ENCODE results near the gene SIGLEC12.
A peak's percentile ranks its signal among the peaks of the same experiment; 100 is the strongest.
"Not testable (repeated sequence)": the region's sequence is repeated elsewhere in the genome, so short reads cannot be mapped to it uniquely, and the experiment has no call there.

Gene SIGLEC12

DNA sequence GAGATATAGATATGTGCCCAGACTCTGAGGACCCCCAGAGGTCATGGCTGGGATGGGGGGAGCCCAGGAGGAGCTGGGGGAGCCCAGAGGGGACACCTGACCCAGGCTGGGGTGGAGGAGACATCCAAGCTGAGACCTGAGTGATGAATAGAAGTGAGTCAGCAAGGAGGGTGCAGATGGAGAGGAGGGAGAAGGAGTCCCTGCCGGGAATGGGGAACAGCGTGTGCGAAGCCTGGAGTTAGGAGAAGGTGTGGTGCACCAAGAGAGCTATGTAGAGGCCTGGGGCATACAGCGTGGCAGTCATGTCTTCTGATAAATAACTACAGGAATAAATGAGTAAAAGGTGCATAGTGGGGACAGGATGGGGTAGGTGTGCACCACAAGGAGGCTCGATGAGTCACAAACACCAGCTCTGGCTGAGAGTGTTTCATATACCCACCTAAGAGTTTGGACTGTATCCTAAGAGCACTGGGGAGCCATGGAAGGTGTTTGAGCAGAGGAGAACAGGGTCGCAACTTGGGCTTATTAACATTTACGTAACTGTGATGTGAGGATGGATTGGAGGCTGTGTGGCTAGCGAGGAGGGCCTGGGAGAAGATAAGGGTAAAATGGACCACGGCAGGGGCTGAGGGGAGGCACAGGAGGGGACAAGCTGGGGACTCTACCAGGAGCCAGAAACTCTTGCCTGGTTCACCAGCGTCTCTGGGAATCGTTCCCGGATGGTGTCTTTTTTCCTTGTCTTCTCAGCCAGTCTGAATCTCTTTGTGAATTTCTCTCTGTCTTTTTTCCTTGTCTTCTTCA lies 21.9 kb downstream of the SIGLEC12 start:
- no peak for DNase-seq

DNA sequence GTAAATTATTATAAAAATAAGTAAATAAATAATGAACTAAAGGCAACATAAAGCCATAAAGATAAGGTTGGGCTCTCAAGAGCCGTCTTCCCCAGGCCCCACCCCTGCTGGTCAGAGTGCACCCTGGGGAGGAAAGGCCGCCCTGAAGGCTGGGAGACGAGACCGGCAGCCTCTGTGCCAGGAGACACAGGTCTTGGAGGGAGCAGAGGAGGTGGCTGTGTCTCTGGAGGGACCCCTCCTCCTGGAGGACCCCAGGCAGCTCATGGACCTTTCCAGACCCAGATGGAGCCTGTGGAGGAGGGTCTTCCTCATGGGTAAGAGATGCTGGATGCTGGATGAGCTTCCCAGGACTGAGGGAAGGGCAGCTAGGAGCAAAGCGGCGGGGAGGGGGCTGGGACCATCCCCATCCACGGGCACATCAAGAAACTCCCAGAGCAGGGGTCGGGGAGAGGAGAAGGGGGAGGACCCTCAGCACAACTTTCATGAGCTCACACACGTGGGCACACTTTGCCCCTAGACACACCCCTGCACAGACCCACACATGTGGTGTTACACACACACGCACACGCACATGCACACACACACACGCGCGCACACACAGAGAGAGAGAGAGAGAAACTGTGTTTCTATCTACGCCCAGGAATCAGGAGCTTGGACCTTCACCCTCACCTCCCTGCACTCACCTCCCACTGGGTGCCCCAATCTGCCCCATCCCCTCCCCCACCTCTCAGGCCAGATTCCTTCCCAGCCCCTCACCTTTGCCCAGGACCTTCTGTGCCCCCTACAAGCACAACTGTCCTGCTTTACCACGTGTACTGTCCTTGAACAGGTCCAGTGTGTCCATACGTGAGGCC lies 23.0 kb downstream of the SIGLEC12 start, which contains the start of gene CEACAM18:
CEACAM18 (plus strand) TSS at position 159 of the 854 bp plus-strand sequence.
- DNase-seq: no peak

DNA sequence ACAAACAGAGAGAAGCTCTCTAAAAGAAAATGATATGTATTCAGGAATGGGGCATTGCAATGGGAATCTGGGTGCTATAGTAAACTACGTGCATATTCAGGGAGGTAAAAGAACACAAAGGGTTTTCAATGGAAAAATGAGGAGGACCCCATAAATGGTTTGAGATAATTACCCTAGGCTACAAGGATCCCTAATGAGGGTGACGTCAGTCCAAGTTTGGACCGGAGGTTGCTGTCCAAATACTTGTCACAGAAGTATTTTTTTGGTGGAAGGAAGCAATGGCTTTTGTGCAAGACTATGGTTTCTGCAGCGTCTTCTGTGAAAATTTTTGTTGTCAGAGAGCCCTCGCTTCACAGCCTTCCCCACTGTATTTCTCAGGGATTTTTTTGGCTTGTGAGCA lies 24.3 kb downstream of the SIGLEC12 start:
- no peak for DNase-seq

DNA sequence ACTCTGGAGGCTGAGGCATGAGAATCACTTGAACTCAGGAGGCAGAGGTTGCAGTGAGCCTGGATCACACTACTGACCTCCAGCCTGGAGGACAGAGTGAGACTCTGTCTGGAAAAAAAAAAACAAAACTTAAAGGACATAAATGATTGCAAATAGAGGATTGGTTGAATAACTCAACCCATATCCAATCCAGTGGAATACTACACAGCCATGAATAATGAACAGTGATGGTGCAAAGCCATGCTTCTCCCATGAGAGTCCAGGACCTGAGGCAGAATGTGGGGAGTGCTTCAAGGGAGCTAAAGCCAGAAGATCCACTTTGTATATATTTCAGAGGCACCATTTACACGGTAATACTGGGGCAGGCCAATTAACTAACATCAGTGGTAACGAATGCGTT lies 25.4 kb downstream of the SIGLEC12 start:
- no peak for DNase-seq

DNA sequence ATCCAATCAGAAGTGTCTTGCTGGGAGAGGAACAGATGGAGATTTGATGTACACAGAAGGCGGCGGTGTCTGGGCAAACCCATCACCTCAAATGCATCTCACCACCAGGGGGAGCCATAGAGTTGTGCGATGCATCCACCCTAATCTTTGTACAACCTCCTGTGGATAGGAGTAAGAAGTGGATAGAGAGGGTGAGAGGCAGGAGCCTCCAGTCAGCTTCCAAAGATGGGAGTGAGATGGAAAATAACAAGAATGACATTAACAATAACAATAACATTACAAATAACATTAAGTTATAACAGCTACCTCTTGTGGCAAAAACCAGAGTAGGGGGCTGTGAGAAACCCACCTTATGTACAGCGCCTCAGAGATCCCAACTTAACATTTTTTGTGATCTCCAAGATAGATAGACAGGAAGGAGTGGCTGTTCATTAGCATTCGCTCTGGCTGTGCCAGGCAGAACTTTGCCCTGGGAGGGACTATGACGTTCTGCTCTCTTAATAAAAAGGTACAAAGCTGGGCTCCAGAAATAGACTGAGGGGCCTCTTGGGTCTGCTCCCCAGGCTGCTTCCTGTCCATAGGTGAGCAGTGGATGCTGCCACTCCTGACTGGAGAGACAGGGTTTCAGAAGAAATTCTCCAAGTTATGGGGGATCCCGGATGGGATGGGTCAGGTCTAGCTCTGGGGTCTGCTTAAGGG lies 28.4 kb downstream of the SIGLEC12 start:
- peak; percentile 77 for DNase-seq

DNA sequence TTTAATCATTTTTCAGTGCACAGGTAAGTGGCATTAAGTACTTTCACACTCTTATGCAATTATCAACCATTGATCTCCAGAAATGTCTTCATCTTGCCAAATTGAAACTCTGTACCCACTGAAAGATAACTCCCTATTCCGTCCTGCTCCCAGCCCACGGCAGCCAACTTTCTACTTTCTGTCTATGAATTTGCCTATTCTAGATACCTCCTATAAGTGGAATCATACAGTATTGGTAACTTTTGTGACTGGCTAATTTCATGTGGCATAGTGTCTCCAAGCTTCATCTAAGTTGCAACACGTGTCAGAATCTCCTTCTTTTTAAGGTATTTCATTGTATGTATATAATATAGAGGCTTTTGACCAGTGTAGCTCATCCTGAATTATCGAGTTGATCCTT lies 29.0 kb downstream of the SIGLEC12 start:
- DNase-seq: no peak

DNA sequence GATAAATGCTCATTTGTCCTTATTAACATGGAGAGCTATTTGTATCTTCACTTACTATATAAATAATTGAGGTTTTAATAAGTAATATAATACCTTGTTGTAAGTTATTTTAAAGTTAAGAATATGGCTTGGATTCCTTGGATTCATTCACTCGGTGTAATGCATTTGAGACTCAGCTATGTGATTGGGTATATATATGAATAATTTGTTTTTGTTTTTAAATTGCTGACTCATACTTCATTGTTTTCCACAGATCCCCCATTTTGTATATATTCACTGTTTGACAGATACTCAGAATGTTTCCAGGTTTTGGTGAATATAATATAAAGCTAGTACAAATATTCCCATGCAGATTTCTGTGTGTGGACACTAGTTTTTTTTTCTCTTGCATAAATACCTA lies 30.1 kb downstream of the SIGLEC12 start:
- no peak for DNase-seq

DNA sequence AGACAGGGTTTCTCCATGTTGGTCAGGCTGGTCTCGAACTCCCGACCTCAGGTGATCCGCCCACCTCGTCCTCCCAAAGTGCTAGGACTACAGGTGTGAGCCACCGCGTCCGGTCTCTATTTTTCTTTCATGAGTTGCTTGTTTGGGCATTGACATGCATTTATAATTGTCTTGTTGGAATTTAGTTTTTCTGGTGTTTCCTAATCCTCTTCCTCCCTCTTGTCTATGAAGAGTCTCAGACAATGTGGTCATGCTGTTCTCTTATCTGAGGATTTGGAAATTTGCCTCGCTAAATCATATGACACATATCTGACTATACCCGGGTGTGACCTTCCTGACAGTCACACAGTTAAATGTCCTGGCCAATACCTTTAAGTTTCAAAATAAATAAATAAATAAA lies 30.6 kb downstream of the SIGLEC12 start:
- DNase-seq: no peak

DNA sequence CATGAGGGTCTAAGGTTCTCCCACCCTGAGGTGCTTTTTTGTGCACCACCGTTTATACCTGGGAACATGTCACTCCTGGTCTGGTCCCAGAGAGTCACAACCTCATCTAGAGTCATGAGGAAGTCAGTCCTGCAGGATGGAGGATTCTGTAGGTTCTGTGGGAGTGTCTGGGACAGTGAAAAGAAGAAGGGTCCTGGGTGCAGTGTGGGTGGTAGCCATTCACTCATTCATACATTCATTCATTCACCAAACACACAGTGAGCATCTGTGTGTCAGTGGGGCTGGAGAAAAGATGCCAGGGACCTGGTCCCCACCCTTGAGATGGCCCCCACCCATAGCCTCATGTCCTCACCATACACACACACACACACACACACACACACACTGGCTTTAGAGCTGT lies 32.0 kb downstream of the SIGLEC12 start:
- DNase-seq: no peak

DNA sequence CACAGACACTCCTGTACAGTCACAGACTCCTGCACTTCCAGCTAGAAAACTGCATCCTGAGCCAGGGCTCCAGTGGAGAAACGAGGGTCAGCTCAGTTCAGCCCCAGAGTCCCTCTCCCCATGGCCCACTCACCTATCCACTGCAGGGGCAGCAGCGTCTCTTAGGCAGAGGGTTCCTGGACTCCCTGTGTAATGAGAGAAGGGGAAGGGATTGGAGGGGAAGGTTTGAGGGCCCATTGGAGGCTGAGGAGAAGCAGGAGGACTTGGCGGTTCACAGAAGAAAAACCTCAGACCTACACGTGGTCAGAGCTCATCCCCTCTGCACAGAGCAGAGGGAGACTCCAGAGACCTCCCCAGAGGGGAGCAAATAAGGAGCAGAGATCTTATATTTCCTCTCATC lies 32.4 kb downstream of the SIGLEC12 start:
- no peak for DNase-seq

DNA sequence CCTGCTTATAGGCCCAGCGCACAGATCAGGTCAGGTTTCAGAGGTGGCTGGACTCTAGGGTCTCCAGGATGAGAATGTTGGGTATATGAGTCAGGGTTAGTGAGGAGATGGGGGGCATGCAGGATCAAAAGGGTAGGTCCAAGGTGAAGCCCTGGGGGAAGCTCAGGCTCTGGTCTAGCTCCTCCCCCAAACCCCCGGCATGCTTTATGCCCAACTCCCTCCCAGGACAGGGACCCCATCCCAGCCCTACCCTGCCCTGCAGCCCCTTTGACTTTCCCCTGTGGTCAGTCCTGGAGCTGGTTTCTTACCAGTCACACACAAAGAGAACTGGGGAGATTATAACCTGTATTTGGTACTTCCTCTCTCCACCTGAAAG lies 33.1 kb downstream of the SIGLEC12 start:
- DNase-seq: no peak

DNA sequence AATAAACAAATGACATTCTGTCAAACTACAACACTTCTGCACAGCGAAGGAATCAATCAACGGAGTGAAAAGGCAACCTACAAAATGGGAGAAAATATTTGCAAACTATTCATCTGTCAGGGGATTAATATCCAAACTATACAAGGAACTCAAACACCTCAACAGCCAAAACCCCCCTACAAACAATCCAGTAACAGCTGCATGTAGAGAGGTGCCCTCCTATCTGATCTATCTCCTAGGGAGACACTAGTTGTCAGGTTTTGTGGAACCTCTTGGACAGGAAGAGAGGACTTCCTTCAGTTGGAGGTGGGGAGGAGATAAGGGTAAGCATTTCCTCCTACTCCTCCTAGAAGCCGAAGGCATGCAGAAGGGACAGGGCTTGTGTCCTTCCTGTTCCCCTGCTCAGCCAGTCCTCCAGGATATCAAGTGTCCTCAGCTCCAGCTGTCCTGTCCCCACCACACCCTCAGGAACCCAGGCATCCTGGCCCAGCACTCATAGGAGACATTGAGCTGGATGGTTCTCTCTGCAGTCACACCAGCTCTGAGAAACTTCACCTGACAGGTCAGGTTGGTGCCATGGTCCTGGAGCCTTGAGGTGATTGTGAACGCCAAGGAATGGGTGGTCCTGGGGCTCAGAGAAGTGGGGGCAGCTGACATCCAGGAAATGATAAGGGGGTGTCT lies 33.6 kb downstream of the SIGLEC12 start:
- no peak for DNase-seq

DNA sequence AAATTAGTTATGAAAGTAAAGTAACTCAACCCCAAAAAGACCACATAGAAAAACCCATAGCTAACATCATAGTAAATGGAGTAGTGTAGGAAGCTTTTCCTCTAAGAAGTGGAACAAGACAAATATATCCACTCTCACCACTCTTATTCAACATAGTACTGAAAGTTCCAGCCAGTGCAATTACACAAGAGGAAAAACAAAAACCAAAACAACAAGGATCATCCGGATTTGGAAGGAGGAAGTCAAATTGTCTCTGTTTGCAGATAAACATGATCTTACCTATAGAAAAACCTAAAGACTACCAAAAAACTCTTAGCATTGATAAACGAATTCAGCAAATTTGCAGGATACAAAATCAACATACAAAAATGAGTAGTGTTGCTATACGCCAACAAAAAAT lies 34.9 kb downstream of the SIGLEC12 start:
- no peak for DNase-seq

DNA sequence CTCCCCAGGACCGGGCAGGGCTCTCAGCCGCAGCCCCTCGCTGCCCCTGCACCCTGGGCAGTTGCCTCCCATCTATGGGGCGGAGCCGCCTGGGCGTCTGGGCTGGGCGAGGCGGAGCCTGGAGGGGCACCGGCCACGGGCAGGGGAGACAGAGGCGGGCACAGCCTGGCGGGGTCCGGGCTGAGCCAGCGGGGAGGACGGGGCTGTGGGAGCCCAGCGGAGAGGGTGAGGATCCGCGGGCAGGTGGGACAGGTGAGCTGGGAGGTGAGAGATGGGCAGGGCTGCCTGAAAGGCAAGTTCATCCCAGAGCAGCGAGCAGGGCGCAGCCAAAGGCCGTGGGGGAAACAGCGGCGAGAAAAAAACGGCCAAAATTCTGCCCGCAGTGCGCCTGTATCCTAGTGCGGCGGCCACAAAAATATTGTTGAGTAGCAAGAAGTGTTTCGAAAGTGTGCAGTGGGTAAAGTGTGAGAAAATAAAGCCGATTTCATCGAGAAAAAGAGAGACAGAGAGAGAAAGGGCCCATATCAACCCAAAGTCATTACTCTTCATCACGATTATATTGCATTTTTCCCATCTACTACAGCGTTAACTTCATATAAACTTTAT lies 37.5 kb downstream of the SIGLEC12 start:
- not testable (repeated sequence) for DNase-seq

DNA sequence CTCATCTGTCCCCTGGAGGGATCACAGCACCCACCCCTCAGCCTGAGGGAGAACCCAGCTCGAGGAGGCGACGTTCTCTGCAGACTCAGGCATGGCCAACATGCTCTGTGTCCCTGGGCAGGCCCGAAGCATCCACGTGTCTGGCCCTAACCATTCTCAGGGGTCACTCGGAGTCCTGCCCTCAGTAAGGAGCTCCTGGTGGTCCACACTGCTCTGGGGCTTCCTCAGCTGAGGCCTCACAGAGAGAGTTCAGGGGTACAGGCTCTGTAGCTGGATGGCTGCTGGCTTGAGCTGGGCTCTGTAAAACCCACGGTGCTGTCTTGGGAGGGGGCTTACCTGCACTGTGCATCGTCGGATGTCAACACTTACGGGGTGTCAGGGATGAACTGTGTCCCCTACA lies 38.9 kb downstream of the SIGLEC12 start:
- DNase-seq: no peak

DNA sequence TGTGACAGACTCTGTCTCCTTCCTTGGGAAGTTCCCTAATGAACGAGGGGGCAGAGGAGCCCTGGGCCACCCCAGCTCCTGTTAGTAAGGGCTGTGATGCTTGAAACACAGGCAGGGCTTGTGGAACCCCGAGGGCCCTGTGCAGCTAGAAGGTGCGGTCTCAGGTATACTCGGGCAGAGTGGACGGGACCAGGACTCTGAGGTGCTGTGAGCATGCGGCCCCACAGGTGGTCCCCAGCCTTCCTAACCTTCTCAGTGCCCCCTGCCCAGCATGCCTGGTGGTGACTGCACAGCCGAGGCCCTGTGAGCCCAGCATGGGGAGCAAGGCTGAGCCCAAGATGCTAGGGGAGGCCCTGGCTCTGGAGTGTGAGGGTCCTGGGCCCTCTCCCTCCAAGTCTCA lies 39.3 kb downstream of the SIGLEC12 start:
- no peak for DNase-seq

DNA sequence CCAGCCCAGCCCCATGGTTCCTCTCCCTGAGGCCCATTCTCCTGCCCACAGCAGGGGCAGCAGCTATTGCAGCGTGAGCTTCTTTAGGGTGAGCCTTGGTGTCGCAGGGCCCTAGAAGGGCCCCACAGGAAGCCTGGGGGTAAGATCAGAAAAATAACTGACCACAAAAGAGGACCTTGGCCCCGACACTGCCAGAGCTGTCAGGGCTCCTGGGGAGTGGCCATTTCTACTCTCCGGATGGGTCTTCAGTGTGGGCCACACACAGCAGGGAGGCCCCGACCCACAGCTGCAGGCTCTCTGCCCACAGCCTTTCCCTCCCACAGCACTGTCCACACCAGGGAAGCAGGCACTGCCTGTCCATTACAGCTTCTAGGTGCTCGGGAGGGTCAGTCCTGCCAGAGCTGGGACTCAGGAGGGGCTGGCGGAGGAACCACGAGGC lies 39.9 kb downstream of the SIGLEC12 start:
- no peak for DNase-seq

DNA sequence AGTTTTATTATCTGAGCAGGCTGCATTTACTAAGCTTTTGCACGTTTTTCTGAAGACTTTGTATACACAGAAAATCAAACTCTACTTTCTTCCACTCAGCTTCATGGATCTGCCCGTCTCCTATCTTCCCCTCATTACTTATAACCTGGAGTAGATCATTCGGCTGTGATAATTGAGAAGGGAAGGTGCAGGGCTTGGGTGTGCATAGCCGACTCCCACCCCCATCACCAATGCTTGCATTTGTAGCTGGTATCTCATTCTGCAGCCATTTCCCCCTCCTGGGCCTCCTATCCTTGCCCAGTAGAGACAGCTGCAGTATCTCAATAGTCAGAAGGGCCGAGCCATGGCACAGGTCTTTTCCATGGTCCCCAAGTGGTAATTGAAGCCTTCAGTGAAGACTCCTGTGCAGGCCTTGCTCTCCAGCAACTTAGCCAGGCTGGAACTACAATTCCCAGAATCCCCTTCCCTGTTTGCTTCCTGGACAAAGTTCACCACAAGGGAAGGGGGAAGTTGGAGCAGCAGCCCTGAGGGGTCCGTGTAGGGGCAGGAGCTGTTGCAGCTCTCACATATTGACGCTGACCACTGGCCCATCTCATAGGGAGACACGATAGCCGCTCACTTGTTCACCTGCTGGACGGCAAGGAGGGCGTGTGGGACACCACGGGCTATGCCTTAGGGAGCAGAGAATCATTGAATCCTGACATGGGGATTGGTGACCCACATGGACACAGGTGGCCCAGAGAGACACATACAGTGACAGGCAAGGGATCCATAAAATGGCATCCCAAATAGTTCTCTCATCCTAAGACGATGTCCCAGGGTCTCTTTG lies 41.2 kb downstream of the SIGLEC12 start:
- DNase-seq: no peak

DNA sequence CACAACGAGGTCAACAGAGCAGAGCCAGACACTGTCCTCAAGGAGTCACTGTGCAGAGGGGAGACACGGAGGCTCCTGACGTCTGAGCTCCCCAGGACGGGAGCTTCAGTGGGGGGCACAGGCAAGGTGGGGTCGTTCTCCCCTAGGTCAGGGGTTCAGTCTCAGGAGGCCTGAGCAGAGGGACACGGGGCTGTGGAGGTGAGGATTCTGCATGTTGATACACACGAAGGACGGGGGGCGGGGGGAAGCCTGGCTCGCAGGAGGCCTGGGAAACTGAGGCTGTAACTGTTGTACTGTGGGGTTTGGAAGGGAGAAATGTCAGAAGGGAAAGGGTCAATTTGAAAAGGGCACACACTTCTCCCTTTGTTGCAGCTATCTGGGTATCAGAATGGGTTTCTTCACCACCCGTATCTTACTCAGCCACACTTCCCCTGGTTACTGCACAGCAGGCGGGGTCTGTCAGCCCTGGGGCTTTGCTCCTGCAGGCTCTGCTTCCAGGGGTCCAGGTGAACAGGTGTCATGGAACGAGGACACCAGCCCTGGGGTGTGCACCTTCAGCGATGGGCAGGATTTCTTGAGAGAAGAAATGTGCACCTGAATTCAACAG lies 42.6 kb downstream of the SIGLEC12 start:
- DNase-seq: no peak

DNA sequence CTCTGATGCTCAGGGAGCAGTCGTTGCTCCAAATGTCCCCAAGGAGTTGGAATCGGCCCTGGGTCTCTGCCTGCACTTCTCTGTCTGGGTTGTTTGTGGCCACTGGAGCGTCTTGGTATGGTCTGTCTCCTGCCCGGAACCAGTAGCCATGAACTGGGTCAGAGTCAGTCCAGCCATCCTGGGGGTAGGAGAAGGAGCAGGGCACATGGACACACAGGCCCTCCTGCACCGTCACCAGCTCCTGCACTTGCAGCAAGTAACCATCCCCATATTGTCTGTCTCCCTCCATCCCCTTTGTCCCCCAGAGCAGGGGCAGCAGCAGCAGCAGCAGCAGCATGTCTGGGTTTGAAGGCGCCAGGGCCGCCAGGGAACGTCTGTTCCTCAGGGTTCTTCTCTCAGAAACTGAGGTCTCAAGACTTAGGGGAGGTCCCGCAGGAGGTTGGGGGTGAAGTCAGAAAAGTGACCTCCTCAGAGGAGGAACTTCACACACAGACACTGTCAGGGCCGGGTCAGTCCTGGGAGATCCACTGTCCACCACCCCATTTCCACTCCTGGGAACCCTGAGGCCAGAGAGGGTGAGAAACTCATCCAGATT lies 43.5 kb downstream of the SIGLEC12 start, which contains the start of gene SIGLEC8:
SIGLEC8 (minus strand) TSS at position 404 of the 595 bp plus-strand sequence; CDS start at position 337, 67 bp downstream.
- DNase-seq: no peak
